WTC11 (cell line): ENCODE results near the gene GPR18. TPM values are rescaled to one million over a fixed set of nuclear protein-coding genes. Genes with fewer than 3 reads are reported as not detected.

ENCODE experiments used
- ATAC-seq: fragments of 200-7000 bp; cut with Tn5 transposase; 2 replicates; pipeline ENCODE4 v1.10.0; 2021; ENCODE audit warnings: mild to moderate bottlenecking, moderate library complexity
- CTCF ChIA-PET: fragments of 300-600 bp; sonication (Branson Sonifier 250); formaldehyde crosslinking; loops from one replicate; lab custom pipeline; 2021; ENCODE audit warnings: antibody characterized with exemption; lab: Charles Lee
- POLR2A ChIA-PET: fragments of 350-600 bp; sonication (Branson Sonifier 250); formaldehyde crosslinking; loops from one replicate; lab custom pipeline; 2021; ENCODE audit warnings: antibody characterized with exemption; lab: Charles Lee
- DNase-seq: peaks from one replicate; pipeline ENCODE4 v3.0.0; 2021; ENCODE audit warnings: low spot score
- H3K27ac Mint-ChIP-seq: 2 replicates; pipeline ENCODE4 v1.8.0; 2021; ENCODE audit warnings: mixed read lengths
- H3K27me3 Mint-ChIP-seq: 2 replicates; pipeline ENCODE4 v1.8.0; 2021; ENCODE audit warnings: low read depth, mild to moderate bottlenecking, moderate library complexity, mixed read lengths
- H3K36me3 Mint-ChIP-seq: 2 replicates; pipeline ENCODE4 v1.8.0; 2021; ENCODE audit warnings: mixed read lengths
- H3K4me1 Mint-ChIP-seq: 2 replicates; pipeline ENCODE4 v1.8.0; 2022; ENCODE audit warnings: mixed read lengths
- H3K4me3 Mint-ChIP-seq: 2 replicates; pipeline ENCODE4 v1.8.0; 2021; ENCODE audit warnings: mild to moderate bottlenecking, moderate library complexity, mixed read lengths
- H3K9me3 Mint-ChIP-seq: 2 replicates; pipeline ENCODE4 v1.8.0; 2021; ENCODE audit warnings: mixed read lengths
- AR ChIP-seq: fragments of 250-450 bp; sonication (Bioruptor Pico); IDR thresholded peaks from 2 replicates; pipeline ENCODE4 v1.9.0; 2021; ENCODE audit warnings: mild to moderate bottlenecking
- CREB1 ChIP-seq: sonication (generic); formaldehyde crosslinking; IDR thresholded peaks from 2 replicates; pipeline ENCODE4 v1.8.0; 2023; ENCODE audit warnings: mild to moderate bottlenecking, missing genetic modification reagents
- HMGA2 ChIP-seq: fragments of 250-450 bp; sonication (Bioruptor Pico); IDR thresholded peaks from 2 replicates; pipeline ENCODE4 v1.4.0; 2021; ENCODE audit warnings: mild to moderate bottlenecking, moderate library complexity
- JUN ChIP-seq: sonication (generic); formaldehyde crosslinking; IDR thresholded peaks from 2 replicates; pipeline ENCODE4 v1.8.0; 2023; ENCODE audit warnings: mild to moderate bottlenecking, missing genetic modification reagents
- MXD4 ChIP-seq: fragments of 250-450 bp; sonication (Bioruptor Pico); IDR thresholded peaks from 2 replicates; pipeline ENCODE4 v1.8.0; 2021; ENCODE audit warnings: mild to moderate bottlenecking, moderate library complexity, borderline replicate concordance
- NFATC4 ChIP-seq: fragments of 250-450 bp; sonication (Bioruptor Pico); IDR thresholded peaks from 2 replicates; pipeline ENCODE4 v1.9.0; 2021; ENCODE audit warnings: mild to moderate bottlenecking
- RELA ChIP-seq: sonication (generic); formaldehyde crosslinking; IDR thresholded peaks from 2 replicates; pipeline ENCODE4 v1.8.1; 2022; ENCODE audit warnings: missing genetic modification reagents, mild to moderate bottlenecking, borderline replicate concordance
- RORB ChIP-seq: fragments of 250-450 bp; sonication (Bioruptor Pico); IDR thresholded peaks from 2 replicates; pipeline ENCODE4 v1.9.0; 2021; ENCODE audit warnings: mild to moderate bottlenecking
- TEAD4 ChIP-seq: sonication (generic); formaldehyde crosslinking; IDR thresholded peaks from 2 replicates; pipeline ENCODE4 v1.8.0; 2022; ENCODE audit warnings: mild to moderate bottlenecking, missing genetic modification reagents
- ZNF232 ChIP-seq: sonication (generic); formaldehyde crosslinking; IDR thresholded peaks from 2 replicates; pipeline ENCODE4 v1.8.0; 2022; ENCODE audit warnings: mild to moderate bottlenecking, missing genetic modification reagents
- ZNF416 ChIP-seq: fragments of 250-450 bp; sonication (Bioruptor Pico); IDR thresholded peaks from 2 replicates; pipeline ENCODE4 v1.9.0; 2021; ENCODE audit warnings: mild to moderate bottlenecking, inconsistent platforms
- total RNA-seq: library from RNA; stranded (reverse); gene quantifications from 3 replicates; pipeline ENCODE4 v1.2.3, GENCODE V29; 2021
- TF ChIP-seq, protein P1 (sequence below): sonication (generic); formaldehyde crosslinking; IDR thresholded peaks from 2 replicates; pipeline ENCODE4 v1.8.0; 2023; ENCODE audit warnings: missing genetic modification reagents
- TF ChIP-seq, protein P2 (sequence below): sonication (generic); formaldehyde crosslinking; IDR thresholded peaks from 2 replicates; pipeline ENCODE4 v1.8.0; 2022; ENCODE audit warnings: mild to moderate bottlenecking, missing genetic modification reagents
- TF ChIP-seq, protein P3 (sequence below): sonication (generic); formaldehyde crosslinking; IDR thresholded peaks from 2 replicates; pipeline ENCODE4 v1.8.0; 2023; ENCODE audit warnings: missing genetic modification reagents, mild to moderate bottlenecking, borderline replicate concordance
- TF ChIP-seq, protein P4 (sequence below): sonication (generic); formaldehyde crosslinking; IDR thresholded peaks from 2 replicates; pipeline ENCODE4 v1.8.1; 2022; ENCODE audit warnings: missing genetic modification reagents, borderline replicate concordance

The GPR18 gene
- total RNA-seq, 1 experiment from 2014 or later = 0.09 TPM

GRCh38 chr13:99276706-99277105 is 18.5 kb upstream of the GPR18 start (continued):
- TF ChIP-seq AR (CRISPR knock-in tag) = no peak
- TF ChIP-seq TEAD4 (CRISPR knock-in tag) = no peak
- TF ChIP-seq, protein P1, sequence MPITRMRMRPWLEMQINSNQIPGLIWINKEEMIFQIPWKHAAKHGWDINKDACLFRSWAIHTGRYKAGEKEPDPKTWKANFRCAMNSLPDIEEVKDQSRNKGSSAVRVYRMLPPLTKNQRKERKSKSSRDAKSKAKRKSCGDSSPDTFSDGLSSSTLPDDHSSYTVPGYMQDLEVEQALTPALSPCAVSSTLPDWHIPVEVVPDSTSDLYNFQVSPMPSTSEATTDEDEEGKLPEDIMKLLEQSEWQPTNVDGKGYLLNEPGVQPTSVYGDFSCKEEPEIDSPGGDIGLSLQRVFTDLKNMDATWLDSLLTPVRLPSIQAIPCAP (CRISPR knock-in tag) = no peak
- TF ChIP-seq MXD4 (CRISPR knock-in tag) = no peak
- TF ChIP-seq JUN = no peak
- no peak for TF ChIP-seq HMGA2
- TF ChIP-seq, protein P2, sequence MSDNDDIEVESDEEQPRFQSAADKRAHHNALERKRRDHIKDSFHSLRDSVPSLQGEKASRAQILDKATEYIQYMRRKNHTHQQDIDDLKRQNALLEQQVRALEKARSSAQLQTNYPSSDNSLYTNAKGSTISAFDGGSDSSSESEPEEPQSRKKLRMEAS (CRISPR knock-in tag) = no peak
- TF ChIP-seq, protein P3, sequence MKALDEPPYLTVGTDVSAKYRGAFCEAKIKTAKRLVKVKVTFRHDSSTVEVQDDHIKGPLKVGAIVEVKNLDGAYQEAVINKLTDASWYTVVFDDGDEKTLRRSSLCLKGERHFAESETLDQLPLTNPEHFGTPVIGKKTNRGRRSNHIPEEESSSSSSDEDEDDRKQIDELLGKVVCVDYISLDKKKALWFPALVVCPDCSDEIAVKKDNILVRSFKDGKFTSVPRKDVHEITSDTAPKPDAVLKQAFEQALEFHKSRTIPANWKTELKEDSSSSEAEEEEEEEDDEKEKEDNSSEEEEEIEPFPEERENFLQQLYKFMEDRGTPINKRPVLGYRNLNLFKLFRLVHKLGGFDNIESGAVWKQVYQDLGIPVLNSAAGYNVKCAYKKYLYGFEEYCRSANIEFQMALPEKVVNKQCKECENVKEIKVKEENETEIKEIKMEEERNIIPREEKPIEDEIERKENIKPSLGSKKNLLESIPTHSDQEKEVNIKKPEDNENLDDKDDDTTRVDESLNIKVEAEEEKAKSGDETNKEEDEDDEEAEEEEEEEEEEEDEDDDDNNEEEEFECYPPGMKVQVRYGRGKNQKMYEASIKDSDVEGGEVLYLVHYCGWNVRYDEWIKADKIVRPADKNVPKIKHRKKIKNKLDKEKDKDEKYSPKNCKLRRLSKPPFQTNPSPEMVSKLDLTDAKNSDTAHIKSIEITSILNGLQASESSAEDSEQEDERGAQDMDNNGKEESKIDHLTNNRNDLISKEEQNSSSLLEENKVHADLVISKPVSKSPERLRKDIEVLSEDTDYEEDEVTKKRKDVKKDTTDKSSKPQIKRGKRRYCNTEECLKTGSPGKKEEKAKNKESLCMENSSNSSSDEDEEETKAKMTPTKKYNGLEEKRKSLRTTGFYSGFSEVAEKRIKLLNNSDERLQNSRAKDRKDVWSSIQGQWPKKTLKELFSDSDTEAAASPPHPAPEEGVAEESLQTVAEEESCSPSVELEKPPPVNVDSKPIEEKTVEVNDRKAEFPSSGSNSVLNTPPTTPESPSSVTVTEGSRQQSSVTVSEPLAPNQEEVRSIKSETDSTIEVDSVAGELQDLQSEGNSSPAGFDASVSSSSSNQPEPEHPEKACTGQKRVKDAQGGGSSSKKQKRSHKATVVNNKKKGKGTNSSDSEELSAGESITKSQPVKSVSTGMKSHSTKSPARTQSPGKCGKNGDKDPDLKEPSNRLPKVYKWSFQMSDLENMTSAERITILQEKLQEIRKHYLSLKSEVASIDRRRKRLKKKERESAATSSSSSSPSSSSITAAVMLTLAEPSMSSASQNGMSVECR (CRISPR knock-in tag) = no peak

- ATAC-seq (no peak), DNase-seq (no peak)
- ChIA-PET POLR2A (no interaction called here), CTCF (interaction anchor here (0.8 to 2.5 kb wide), 3 partner anchors 9 to 98 kb away, joined by 3 to 13 read pairs (median 3); no protein-coding TSS in a partner anchor)
- Mint-ChIP-seq H3K27ac (0 out of 2 replicates have a peak overlapping the region, but pooled peaks have one; percentile 10), H3K27me3 (no peaks in the 10 kb centered on the region), H3K36me3 (peaks cover 5% of the 10 kb centered on the region), H3K4me3 (no peak overlapping the region), H3K4me1 (peaks cover 29% of the 10 kb centered on the region), H3K9me3 (peaks cover 5% of the 10 kb centered on the region; the same call in 1 of the 2 replicates)
- TF ChIP-seq, protein P2 (CRISPR knock-in tag) = no peak
- TF ChIP-seq RELA (CRISPR knock-in tag) (no peak), ZNF416 (CRISPR knock-in tag) (no peak), ZNF232 (CRISPR knock-in tag) (no peak), RORB (CRISPR knock-in tag) (no peak), NFATC4 (CRISPR knock-in tag) (no peak), CREB1 (CRISPR knock-in tag) (no peak)
- TF ChIP-seq, protein P4, sequence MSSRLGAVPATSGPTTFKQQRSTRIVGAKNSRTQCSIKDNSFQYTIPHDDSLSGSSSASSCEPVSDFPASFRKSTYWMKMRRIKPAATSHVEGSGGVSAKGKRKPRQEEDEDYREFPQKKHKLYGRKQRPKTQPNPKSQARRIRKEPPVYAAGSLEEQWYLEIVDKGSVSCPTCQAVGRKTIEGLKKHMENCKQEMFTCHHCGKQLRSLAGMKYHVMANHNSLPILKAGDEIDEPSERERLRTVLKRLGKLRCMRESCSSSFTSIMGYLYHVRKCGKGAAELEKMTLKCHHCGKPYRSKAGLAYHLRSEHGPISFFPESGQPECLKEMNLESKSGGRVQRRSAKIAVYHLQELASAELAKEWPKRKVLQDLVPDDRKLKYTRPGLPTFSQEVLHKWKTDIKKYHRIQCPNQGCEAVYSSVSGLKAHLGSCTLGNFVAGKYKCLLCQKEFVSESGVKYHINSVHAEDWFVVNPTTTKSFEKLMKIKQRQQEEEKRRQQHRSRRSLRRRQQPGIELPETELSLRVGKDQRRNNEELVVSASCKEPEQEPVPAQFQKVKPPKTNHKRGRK (CRISPR knock-in tag) = no peak
Observed at GRCh38 chr13:99275093-99275469, 16.9 kb upstream of the GPR18 start.
